ENCODE results near the gene CDK17.

CDK17 gene

DNA sequence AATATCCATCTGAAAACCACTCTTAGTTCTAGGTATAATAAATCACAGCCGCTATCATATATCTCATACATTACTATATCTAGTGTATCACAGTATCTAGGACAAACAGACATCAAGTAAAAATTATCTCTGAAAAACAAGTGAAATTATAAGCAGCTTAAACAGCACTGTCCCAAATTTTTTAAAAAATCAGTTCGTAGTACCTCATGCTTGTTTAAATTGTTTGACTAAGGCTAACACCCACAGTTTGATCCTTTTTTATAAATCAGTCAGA is 33.9 kb downstream of the CDK17 start:
- TF ChIP-seq ZBTB7A (IDR thresholded peaks at IDR 0.05; ENCODE audit: low read depth) (no peak), NFIC (IDR thresholded peaks at IDR 0.05) (no peak), TEAD4 (IDR thresholded peaks at IDR 0.05) (no peak), YY1 (IDR thresholded peaks at IDR 0.05; ENCODE audit: low read depth) (no peak), FOXM1 (IDR thresholded peaks at IDR 0.05; ENCODE audit: borderline replicate concordance, low read depth) (no peak), RAD21 (IDR thresholded peaks at IDR 0.05; ENCODE audit: low read depth) (no peak), EP300 (IDR thresholded peaks at IDR 0.05; ENCODE audit: borderline replicate concordance) (no peak), CREB1 (IDR thresholded peaks at IDR 0.05; ENCODE audit: low read depth) (no peak), TAF1 (IDR thresholded peaks at IDR 0.05; ENCODE audit: low read depth) (no peak), EGR1 (IDR thresholded peaks at IDR 0.05) (no peak), TCF12 (IDR thresholded peaks at IDR 0.05; ENCODE audit: low read depth) (no peak), CEBPB (IDR thresholded peaks at IDR 0.05) (no peak)
- TF ChIP-seq, protein P1, sequence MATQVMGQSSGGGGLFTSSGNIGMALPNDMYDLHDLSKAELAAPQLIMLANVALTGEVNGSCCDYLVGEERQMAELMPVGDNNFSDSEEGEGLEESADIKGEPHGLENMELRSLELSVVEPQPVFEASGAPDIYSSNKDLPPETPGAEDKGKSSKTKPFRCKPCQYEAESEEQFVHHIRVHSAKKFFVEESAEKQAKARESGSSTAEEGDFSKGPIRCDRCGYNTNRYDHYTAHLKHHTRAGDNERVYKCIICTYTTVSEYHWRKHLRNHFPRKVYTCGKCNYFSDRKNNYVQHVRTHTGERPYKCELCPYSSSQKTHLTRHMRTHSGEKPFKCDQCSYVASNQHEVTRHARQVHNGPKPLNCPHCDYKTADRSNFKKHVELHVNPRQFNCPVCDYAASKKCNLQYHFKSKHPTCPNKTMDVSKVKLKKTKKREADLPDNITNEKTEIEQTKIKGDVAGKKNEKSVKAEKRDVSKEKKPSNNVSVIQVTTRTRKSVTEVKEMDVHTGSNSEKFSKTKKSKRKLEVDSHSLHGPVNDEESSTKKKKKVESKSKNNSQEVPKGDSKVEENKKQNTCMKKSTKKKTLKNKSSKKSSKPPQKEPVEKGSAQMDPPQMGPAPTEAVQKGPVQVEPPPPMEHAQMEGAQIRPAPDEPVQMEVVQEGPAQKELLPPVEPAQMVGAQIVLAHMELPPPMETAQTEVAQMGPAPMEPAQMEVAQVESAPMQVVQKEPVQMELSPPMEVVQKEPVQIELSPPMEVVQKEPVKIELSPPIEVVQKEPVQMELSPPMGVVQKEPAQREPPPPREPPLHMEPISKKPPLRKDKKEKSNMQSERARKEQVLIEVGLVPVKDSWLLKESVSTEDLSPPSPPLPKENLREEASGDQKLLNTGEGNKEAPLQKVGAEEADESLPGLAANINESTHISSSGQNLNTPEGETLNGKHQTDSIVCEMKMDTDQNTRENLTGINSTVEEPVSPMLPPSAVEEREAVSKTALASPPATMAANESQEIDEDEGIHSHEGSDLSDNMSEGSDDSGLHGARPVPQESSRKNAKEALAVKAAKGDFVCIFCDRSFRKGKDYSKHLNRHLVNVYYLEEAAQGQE (IDR thresholded peaks at IDR 0.05; ENCODE audit: low read depth), result no peak
- TF ChIP-seq, protein P2, sequence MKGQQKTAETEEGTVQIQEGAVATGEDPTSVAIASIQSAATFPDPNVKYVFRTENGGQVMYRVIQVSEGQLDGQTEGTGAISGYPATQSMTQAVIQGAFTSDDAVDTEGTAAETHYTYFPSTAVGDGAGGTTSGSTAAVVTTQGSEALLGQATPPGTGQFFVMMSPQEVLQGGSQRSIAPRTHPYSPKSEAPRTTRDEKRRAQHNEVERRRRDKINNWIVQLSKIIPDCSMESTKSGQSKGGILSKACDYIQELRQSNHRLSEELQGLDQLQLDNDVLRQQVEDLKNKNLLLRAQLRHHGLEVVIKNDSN (IDR thresholded peaks at IDR 0.05), result no peak
- TF ChIP-seq, protein P3, sequence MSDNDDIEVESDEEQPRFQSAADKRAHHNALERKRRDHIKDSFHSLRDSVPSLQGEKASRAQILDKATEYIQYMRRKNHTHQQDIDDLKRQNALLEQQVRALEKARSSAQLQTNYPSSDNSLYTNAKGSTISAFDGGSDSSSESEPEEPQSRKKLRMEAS (IDR thresholded peaks at IDR 0.05), result no peak

DNA sequence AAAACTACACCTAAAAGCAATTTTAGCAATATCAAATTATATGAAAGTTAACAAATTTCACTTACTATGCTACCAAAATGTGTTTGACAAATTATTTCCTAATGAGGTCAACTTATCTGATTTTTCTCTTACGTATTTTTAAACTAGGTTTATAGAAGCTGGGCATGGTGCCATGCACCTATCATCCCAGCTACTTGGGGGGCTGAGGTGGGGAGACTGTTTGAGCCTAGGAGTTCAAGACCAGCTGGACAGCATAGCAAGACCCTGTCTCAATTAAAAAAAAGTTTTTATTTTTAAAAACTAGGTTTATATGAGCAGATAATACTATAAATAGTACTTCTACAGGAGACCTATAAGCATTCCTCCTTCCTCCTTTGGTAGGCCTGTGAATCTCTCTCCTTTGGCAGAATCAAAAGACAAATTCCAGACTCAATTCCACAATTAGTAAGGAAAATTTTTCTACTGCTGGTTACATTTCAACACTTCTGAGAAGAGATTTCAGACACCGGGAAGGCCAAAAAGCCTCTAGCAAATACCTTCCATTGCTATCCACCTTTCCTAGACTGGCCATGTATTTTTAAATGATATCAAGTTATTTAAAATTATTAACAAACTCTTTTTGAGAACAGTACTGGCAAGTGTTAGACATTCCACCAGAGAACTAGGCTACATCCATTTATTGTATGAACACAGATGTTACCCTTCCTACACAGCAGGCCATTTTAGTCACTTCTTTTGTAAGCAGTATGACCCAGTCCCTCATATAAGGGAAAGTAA is 34.4 kb downstream of the CDK17 start:
- TF ChIP-seq EGR1 (IDR thresholded peaks at IDR 0.05) (no peak), YY1 (IDR thresholded peaks at IDR 0.05; ENCODE audit: low read depth) (no peak), EP300 (IDR thresholded peaks at IDR 0.05; ENCODE audit: borderline replicate concordance) (no peak), CEBPB (IDR thresholded peaks at IDR 0.05) (no peak), CREB1 (IDR thresholded peaks at IDR 0.05; ENCODE audit: low read depth) (no peak), NFIC (IDR thresholded peaks at IDR 0.05) (no peak), TAF1 (IDR thresholded peaks at IDR 0.05; ENCODE audit: low read depth) (no peak), TEAD4 (IDR thresholded peaks at IDR 0.05) (no peak), ZBTB7A (IDR thresholded peaks at IDR 0.05; ENCODE audit: low read depth) (no peak)
- TF ChIP-seq, protein P2 (IDR thresholded peaks at IDR 0.05), result no peak

DNA sequence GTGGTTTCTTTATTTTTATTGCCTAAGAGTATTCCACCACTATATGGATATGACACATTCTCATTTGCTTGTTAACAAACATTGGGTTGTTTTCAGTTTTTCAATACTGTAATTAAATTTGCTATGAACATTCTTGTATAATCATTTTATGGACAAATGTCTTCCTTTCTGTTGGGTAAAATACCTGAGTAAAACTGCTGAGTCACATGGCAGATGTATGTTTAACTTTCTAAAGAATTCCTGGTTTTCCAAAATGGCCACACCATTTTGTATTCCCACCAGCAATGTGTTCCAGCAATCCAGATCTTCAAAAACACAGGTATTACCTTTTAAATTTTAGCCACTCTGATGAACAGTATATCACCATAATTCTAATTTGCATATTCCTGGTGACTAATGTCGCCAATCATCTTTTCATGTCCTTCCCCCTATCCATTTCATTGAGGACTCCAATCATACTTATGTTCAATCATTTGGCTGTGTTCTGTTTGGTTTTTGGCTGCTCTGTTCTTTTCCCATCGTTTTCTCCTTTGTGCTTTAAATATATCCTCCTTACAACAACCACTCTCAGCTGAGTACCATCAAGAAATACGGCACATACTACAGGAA is 36.0 kb downstream of the CDK17 start:
- TF ChIP-seq NFIC (IDR thresholded peaks at IDR 0.05) (no peak), YY1 (IDR thresholded peaks at IDR 0.05; ENCODE audit: low read depth) (no peak), FOXM1 (IDR thresholded peaks at IDR 0.05; ENCODE audit: borderline replicate concordance, low read depth) (no peak), TCF12 (IDR thresholded peaks at IDR 0.05; ENCODE audit: low read depth) (no peak), EGR1 (IDR thresholded peaks at IDR 0.05) (no peak), EP300 (IDR thresholded peaks at IDR 0.05; ENCODE audit: borderline replicate concordance) (no peak), CREB1 (IDR thresholded peaks at IDR 0.05; ENCODE audit: low read depth) (no peak), TAF1 (IDR thresholded peaks at IDR 0.05; ENCODE audit: low read depth) (no peak), CEBPB (IDR thresholded peaks at IDR 0.05) (no peak), ZBTB7A (IDR thresholded peaks at IDR 0.05; ENCODE audit: low read depth) (no peak), TEAD4 (IDR thresholded peaks at IDR 0.05) (no peak), RAD21 (IDR thresholded peaks at IDR 0.05; ENCODE audit: low read depth) (no peak)
- TF ChIP-seq, protein P1 (IDR thresholded peaks at IDR 0.05; ENCODE audit: low read depth), result no peak
- TF ChIP-seq, protein P3 (IDR thresholded peaks at IDR 0.05), result no peak
- TF ChIP-seq, protein P2 (IDR thresholded peaks at IDR 0.05), result no peak

DNA sequence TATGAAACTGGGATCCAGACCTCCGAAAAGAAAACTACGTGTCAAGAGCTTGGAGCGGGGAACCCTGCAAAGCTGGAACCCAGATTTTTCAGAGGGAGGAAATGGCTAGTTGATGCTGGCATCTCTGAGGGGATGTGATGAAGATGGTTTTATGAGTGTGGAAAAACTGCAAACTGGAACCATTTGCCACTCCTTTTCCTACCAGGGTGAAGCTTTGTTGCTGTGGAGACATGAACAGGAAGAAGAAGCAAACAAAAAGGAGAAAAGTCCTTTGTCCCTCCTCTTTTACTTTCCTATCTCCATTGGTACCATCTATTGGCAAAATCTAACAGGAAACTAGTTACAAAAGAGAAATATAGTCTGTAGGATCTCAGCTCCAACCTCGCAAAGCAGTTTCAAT is 39.2 kb downstream of the CDK17 start:
- TF ChIP-seq, protein P3 (IDR thresholded peaks at IDR 0.05), result no peak
- TF ChIP-seq TEAD4 (IDR thresholded peaks at IDR 0.05), result no peak
- TF ChIP-seq YY1 (IDR thresholded peaks at IDR 0.05; ENCODE audit: low read depth), result no peak
- TF ChIP-seq TAF1 (IDR thresholded peaks at IDR 0.05; ENCODE audit: low read depth), result no peak
- no peak for TF ChIP-seq TCF12 (IDR thresholded peaks at IDR 0.05; ENCODE audit: low read depth)
- no peak for TF ChIP-seq ZBTB7A (IDR thresholded peaks at IDR 0.05; ENCODE audit: low read depth)
- no peak for TF ChIP-seq CREB1 (IDR thresholded peaks at IDR 0.05; ENCODE audit: low read depth)
- TF ChIP-seq, protein P1 (IDR thresholded peaks at IDR 0.05; ENCODE audit: low read depth), result no peak
- TF ChIP-seq EP300 (IDR thresholded peaks at IDR 0.05; ENCODE audit: borderline replicate concordance), result no peak
- no peak for TF ChIP-seq FOXM1 (IDR thresholded peaks at IDR 0.05; ENCODE audit: borderline replicate concordance, low read depth)
- TF ChIP-seq, protein P2 (IDR thresholded peaks at IDR 0.05), result no peak
- no peak for TF ChIP-seq EGR1 (IDR thresholded peaks at IDR 0.05)
